Spleen (tissue), 7 donors: ENCODE data around the gene ESAM.
A peak's percentile ranks its signal among the peaks of the same experiment; 100 is the strongest.

Experiments
- CTCF ChIP-seq, 11 experiments: fragments of 200-600 bp in 7 of 11; fragments of 450-650 bp in 4 of 11; sonication (generic) in 4 of 11; IDR thresholded peaks in 8 of 11; conservative IDR thresholded peaks in 3 of 11; 1 replicate in 7 of 11; 2 replicates in 4 of 11; pipeline versions ENCODE4 v1.4.0 to v1.8.0; 2016 to 2021; ENCODE audit warnings: antibody characterized with exemption in 11 of 11, inconsistent platforms in 4 of 11, mild to moderate bottlenecking in 1 of 11
- POLR2A ChIP-seq, 3 donors: fragments of 450-650 bp; IDR thresholded peaks; one replicate each; pipeline ENCODE4 v1.5.1; 2017; ENCODE audit warnings: antibody characterized with exemption in 3 of 3, mild to moderate bottlenecking in 1 of 3
- POLR2AphosphoS5 ChIP-seq, 3 donors: sonication (generic); formaldehyde crosslinking; IDR thresholded peaks; one replicate each; pipeline ENCODE4 v1.5.1; 2017; ENCODE audit warnings: antibody characterized with exemption in 3 of 3
- donor health status: DM: no; HTN: no; CAD: no; lungs with moderate emphysema.
- donor health status: DM: no; HTN: no; CAD: no.
- donor health status: DM: no; HTN: no; CAD: no.

DNA sequence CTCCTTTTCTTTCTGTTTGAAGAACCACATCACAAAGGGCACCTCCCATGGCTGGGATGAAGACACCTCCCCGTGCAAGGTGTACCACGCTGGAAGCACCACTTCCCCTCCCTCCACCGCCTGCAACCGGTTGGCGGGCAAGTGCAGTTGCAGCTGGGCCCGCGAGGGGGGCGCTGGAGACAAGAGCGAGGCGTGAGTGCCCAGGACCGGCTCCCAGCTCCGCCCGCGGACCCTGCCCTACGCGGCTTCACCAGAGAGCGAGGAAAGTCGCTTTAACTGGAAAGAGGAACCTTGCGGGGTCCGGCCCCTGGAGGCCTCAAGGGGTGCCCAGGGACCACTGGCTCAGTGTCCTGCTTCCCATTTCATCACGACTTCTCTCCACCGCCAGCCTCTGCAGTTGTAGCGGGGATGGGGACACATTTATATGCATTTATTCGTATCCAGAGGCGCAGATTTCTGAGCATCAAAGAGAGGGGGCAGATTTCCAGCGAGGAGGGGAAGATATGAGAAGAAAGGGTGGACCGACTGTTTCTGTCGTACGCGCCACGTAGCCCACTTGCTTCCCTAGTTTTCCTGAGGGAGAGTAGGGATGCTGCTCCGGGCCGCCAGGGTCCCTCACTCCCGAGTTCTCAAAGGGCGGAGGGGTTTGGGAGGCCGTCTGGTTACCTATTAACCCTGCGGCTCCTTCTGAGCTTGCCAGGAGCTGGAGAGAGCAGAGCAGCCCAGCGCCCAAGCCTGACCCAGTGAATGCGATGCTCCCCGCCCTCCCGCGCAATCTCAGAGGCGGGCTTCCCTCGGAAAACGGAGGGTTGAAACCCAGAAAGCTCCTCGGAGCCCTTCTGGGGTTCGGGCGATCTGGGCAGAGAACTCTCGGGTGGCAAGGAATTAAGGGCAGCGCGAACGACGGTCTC, 3.5 kb downstream of the ESAM start:
- TF ChIP-seq POLR2A (IDR thresholded peaks at IDR 0.05) (no peak), CTCF (IDR thresholded peaks at IDR 0.05 in 8 of 11, conservative IDR thresholded peaks at IDR 0.05 in 3 of 11) (peak; percentile 43 to 81 (median 67)), POLR2AphosphoS5 (IDR thresholded peaks at IDR 0.05) (peak in 2 of 3 donors; percentile 56 to 71)
